ELR (cell line): Measurements from ENCODE around the gene MET.
A peak's percentile ranks its signal among the peaks of the same experiment; 100 is the strongest.
"Not testable (repeated sequence)": the region's sequence is repeated elsewhere in the genome, so short reads cannot be mapped to it uniquely, and the experiment has no call there.

Experiments used
- DNase-seq: peaks from one replicate; pipeline ENCODE4 v3.0.0-alpha.2; 2015; ENCODE audit warnings: low read depth

The MET gene

DNA sequence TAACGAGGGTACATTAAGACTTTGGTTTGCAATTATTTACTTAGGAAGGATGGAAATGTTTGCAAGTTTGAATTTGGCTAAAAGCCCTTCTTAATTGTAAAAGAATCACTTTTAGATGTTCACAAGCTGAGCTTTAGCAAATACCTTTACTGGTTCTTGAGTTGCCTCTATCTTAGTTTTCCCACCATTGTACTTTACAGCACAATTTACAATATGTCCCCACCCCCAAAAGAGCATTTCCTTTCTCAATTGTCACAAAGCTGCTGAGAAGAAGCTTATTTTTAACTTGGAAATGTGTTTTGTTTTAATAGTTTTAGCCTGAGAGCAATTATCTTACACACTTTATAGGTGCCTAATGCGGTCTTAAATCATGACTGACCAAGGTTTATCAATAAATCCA, 81.1 kb downstream of the MET start:
- no peak for DNase-seq

DNA sequence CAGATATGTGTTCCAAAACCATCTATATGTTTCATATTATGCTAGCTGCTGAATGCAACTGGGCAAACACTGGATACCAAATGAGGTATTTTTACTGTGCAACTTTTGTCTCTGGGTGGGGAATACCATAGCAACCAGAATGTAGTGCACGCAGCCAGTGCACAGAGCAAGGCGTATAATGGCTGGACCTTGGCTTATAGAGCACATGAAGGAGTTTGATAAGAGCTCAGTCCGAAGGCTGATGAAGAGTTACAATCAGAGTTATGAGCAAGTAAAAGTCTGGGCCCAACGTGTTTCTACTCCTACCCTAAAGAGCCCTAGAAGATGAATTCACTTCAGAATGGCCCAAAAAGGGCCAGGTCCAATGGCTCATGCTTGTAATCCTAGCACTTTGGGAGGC, 82.2 kb downstream of the MET start:
- no peak for DNase-seq

DNA sequence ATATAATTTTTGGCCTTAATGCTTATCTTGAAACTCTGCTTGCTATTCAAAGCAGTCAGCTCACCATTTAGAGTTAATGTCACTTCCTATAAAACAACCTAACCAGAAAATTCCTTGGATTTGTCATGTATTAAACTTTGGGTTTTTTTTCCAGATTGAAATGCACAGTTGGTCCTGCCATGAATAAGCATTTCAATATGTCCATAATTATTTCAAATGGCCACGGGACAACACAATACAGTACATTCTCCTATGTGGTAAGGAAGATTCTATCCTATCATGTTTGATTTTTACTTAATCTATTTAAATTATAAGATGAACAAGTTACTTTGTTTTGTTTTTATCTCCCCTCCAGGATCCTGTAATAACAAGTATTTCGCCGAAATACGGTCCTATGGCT, 85.3 kb downstream of the MET start:
- DNase-seq = no peak

DNA sequence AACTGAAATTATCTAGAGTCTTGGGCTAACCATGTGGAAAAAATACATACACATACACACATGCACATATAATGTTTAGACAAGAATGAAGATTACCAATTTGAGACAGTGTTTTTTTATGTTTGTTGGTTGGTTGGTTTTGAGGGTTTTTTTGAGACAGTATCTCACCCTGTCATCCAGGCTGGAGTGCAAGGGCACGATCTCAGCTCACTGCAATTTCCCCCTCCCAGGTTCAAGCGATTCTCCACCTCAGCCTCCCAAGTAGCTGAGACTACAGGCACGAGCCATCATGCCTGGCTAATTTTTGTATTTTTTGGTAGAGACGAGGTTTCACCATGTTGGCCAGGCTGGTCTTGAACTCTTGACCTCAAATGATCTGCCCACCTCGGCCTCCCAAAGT, 87.6 kb downstream of the MET start:
- DNase-seq = not testable (repeated sequence)

DNA sequence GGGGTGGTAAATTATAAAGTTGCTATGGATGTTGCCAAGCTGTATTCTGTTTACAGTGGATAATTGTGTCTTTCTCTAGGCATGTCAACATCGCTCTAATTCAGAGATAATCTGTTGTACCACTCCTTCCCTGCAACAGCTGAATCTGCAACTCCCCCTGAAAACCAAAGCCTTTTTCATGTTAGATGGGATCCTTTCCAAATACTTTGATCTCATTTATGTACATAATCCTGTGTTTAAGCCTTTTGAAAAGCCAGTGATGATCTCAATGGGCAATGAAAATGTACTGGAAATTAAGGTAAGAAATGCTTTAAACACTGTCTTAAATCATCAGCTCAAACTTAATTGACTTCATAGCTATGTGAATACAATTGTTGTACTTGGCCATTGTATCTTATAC, 91.0 kb downstream of the MET start:
- no peak for DNase-seq

DNA sequence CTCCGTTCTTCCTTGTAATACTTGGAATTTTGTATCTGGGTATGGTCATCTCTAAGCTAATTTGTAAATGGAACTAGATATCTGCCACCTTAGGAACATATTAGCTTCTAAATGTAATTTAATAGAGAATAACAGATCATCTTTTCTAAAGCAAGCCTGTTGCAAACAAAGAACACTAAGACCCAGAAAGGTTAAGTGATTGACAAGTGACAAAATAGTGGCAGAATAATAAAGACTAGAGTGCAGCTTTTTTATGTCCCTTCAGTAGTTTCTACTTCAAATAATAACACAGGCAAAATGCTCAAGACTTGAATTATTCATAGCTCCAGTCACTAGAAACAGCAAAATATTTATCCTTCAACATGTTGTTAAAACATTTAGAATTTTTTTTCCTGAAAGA, 91.7 kb downstream of the MET start:
- DNase-seq = no peak

DNA sequence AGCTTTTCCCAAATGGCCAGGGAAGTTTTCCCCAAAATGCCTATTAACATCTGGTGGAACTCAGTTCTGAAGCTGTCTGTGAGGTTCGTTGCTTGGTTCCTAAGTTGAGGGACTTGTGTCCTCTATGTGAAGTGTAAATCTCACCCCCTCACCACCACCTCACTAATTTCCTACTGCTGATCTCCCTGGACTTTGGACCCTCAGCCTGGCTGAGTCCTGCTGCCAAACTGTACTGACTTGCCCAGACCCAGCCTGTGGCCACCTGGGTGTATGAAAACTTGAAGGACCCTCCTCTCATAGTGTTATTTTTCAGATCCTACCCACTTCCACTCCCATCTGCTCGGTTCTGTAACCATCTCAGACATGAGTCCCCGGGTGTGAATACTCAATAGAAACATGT, 94.9 kb downstream of the MET start:
- no peak for DNase-seq

DNA sequence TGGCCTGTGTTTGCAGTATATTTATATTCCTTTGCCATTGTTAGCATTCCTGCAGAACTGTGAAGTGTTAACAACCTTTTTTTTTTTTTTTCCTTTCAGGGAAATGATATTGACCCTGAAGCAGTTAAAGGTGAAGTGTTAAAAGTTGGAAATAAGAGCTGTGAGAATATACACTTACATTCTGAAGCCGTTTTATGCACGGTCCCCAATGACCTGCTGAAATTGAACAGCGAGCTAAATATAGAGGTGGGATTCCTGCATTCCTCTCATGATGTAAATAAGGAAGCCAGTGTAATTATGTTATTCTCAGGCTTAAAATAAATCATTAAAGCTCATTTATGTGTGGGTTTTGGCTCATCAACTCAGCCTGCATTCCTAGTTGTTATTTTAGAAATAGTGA, 97.5 kb downstream of the MET start:
- no peak for DNase-seq

DNA sequence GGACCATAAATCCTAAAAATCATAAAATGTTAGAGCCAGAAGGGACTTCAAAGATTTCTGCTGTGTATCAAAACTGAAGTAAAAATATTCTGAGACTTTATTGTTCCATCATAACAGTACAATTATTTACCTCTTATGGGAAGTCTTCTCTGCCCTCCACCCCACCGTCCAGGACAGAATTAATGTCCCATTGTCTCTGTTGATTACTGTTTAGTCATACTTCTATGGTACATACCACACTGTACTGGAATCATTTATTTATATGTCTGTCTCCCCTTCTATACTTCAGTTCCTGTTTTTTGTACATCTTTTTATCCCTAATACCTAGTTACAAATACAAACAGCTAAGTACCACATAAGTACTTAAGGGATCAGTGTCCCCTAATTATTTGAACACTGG, 98.9 kb downstream of the MET start:
- DNase-seq = no peak

DNA sequence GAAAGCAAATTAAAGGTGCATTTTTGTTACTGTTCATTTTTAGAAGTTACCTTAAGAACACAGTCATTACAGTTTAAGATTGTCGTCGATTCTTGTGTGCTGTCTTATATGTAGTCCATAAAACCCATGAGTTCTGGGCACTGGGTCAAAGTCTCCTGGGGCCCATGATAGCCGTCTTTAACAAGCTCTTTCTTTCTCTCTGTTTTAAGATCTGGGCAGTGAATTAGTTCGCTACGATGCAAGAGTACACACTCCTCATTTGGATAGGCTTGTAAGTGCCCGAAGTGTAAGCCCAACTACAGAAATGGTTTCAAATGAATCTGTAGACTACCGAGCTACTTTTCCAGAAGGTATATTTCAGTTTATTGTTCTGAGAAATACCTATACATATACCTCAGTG, 99.6 kb downstream of the MET start:
- no peak for DNase-seq

DNA sequence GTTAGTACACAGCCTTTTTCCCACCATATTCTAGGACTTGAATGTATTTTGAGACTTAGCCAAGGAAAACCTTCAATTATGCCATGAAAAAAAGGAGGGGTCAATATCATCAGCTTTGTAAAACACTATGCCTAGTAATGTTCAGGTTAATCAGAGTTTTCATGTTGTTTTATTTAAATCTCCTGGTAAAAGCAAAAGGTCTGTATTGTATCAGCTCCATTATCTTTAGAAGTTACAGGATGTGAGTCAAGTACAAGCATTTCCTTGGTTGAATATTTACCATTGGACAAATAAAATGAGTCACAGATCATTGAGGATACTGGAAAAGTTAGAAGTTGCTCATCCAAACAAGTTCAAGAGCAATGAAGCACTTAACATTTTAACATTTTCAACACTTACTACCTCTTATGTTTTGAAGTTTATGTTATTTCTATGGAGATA, 100.4 kb downstream of the MET start:
- DNase-seq = peak; percentile 89

DNA sequence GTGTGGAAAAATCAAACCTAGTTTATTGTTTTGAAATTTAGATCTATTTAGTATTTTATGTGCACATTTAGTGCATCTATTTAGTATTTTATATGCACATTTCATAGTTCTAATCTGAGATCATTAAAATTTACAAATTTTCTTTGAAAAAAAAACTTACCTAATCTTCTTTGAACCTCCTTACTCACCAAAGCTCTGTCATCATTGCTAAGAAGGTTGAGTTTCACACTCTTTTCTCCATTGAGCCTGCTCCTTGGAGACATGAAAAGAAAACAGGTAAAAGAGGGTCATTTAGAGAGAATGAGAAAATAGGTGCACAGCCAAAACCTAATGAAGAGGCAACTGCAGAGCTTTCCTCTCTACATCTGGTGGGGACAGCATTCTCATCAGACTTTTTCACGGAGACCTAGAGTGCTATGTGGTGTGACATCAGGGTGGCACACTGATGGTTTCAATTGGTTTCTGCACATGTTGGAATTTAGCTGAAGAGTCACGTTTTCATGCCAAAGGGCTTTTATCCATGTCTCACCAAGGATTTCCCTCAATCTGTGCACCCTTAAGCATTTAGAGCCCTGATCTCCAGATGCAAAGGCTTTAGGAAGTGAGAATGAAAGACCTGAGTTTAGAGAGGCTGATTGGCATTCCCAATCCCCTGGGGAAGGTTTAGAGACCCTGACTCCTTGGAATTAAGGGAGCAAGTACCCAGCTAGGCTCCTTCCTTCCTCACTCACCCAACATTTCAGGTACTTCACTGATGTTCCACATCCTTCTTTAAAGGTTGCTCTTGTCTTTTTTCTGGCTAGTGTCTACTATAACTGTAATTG, 101.1 kb downstream of the MET start:
- peak; percentile 23 for DNase-seq

DNA sequence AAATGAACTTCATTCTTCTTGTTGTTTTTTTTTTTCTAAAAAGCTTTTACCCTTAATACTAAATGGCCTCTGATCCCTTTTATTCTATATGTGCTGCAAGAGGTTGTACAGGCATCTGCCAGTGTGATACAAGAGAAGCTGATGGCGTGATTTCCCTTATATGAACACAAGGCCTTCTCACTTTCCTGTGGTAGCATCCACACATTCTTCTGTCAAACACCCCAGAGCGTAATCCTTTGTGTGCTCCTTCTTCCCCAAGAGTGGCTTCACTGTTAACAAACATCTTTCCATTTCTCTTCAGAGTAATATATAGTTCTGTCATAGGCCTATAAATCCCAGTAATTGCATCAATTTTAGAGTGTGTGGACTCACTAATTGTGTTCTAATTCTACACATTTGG, 104.0 kb downstream of the MET start:
- no peak for DNase-seq

DNA sequence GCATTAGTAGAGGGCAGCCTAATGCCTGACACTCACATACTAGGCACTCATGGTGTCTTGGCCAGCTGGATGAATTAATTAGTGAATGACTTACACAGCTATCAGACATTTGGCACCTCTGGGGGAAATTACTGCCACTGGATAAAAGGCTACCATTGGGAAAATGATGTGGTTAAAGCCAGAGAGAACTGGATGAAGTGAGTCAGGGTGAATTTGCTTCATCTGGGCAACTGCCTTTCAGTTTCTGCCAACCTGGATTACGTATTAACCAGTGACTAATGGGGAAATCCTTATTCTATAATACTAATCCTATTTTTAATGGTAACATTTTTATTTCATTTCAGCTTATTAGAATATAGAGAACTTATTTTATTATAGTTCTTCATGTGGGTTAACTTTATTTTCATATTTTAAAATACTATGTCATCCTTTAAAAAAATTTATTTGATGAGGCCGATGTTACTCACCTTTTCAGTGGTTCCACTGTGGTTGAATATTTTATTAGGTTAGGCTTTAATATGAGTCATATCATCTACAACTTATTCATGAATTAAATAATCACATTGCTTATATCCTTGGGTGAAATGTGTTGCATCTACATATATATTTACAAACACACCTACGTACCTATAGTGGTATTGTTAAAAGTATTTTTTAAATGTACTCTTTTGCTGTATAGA, 104.8 kb downstream of the MET start:
- DNase-seq = peak; percentile 93

DNA sequence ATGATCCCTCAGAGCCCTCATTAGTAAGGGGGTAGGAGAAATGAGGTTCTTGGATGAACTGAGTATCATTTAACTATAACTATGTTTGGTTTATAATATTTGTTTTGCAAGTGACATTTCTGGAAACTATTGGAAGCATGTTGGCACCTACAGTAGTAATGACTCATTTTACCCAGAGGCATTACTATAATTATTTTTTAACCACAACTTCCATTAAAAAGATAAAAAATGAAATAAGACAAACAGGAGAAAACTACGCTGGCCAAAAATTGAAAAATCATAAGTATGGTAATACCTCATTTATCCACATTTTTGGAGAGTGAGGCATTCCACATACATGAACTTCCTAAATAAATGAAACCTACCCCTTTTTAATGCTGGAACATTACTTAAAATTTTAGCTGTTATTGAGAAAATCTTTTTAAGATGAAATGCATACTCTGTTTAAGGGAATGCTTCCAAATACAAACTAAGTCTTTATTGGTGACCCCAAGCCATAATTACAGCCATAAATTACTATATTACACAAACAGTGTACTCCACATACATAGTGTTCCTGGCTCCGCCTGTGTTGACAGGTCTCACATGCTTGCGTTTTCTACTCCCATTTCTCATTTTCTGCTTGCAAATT, 105.8 kb downstream of the MET start:
- DNase-seq = peak; percentile 67

DNA sequence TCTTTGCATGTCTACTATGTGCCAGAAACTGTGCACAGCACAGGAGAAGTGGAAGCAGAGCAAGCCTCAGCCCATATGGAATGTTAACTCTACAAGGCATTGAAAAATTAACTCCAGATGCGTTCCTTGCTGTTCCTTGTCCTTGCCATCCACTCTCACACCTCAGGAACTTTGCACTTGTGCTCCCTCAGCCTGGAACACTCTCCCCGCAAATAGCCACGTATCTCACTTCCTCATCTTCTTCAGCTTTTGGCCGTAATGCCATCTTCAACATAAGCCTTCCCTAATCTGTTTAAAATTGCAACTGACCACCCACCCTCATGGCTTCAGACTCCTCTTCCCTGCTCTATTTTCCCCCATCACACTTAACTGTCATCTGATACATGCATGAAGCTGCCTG, 107.2 kb downstream of the MET start:
- no peak for DNase-seq

DNA sequence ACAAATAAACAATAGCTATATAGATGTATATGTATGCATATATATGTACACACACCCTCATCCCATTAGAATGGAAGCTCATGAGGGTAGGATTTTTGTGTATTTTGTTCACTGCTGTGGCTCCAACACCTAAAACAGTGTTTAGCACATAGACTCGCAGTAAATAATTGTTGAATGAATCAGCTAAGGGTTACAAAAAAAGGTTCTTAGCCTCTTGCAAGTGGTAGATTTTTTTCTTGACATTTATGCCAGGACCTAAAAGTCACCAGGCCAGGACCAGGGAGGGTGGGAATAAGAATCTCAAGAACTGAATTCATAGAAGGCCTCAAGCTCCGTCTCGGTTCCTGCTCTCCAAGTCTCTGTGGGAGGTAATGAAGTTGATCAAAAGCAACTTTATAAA, 107.9 kb downstream of the MET start:
- no peak for DNase-seq

DNA sequence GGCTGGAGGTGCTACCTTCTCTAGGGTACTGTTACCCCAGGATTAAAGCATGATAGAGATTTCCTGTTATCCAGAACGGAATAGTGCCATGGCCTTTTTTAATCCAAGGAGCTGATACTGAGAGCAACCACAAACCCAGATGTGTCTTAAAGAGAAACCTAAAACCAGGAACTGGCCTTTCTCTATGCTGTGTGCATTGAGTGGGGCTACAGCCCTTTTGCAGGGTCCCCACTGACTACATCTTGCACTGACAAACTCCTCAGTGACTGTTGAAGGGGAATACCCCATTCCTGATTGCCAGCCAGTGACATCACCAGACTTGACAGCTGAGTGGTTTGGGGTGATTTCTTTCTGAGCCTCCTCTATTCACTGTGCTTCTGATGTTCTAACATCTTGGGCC, 108.5 kb downstream of the MET start:
- no peak for DNase-seq

DNA sequence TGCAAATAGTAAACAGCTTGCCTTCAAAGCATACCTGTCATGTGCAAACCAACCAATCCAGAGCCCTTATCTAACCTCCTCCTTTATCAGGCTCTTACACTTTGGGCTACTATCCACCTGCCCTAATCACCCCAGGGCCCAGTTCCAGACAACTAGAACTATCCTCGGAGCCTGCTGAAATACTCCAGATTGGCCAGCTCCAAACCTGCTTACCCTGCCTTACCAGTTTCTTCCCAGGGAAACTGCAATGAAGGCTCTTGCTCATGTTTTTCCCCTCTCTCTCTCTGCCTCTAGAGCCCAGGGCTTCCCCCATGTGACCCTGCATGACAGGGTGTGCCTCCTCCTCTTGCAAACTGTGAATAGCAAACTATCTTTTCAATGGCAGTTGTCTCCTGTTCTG, 109.0 kb downstream of the MET start:
- no peak for DNase-seq

DNA sequence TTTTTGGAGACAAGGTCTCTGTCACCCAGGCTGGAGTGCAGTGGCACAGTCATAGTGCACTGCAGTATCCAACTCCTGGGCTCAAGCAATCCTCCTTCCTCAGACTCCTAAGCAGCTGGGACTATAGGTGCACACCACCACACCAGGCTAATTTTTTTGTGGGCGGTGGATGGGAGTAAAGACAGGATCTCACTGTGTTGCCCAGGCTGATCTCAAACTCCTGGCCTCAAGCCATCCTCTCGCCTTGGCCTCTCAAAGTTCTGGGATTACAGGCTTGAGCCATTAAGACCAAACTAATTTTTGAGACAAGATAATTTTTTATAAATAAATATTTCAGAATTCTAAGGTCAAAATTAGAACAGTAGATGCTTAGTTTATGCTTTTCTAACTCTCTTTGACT, 109.6 kb downstream of the MET start:
- DNase-seq = no peak

DNA sequence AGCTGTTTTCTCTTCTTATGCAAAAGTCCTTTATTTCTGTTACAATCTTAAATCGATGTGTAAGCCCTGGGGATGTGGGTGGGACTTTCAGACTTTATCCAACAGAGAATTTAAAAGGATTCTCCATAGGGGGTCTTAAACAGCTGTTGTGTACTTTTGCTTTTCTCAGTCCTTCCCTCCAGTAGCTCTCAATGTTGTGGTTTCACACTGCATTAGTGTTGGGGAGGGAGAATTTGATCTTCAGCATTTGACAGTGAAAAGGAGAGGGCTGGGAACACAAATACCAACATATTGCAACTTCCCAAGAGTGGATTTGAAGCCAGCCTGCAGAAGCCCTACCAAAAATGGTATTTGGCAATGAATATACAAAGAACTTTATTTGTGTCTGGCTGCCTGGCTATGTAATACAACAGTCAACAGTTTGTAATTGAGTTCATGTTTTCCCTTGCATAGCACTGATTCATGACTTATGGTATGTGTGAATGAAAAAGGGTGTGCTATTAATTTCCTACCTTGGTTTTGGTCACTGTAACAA, 110.2 kb downstream of the MET start:
- no peak for DNase-seq

DNA sequence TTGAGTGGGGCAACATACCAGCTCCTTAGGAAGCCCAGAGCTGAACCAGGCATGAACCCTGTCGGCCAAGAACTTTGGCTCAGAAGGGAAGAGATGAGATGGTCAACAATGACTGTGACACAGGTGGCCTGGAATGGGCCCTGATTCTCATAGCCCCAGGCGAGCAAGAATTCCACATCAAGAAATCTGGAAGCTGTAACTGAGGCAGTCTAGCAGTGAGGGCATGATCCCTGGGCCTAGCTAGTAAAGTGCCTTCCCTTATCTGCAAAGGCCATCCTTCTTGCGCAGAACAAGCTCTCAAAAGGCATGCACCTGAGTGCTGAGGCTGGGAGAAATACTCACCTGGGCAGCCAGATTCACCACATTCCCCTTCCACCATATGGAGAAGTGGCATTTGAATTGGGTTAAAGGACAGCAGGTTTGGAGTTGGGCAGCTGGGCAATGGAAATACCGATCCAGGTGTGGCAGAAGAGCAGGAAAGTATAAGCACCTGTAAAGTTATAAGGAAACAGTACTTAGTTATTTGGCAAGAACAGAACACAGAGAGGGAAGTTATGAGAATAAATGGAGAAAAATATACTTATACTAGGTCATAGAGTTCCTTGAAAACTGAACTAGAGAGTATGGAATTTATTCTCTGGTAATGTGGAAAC, 111.8 kb downstream of the MET start:
- DNase-seq = no peak

DNA sequence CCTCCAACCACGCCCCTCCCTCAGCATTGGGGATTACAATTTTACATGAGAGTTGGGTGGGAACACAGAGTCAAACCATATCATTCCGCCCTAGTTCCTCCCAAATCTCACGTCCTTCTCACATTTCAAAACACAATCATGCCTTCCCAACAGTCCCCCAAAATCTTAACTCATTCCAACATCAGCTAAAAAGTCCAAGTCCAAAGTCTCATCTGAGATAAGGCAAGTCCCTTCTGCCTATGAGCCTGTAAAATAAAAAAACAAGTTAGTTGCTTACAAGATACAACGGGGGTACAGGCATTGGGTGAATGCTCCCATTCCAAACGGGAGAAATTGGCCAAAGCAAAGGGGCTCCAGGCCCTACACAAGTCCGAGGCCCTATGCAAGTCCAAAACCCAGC, 112.7 kb downstream of the MET start:
- no peak for DNase-seq
